ENCODE measurements around the gene RSPH4A.
"Not testable (repeated sequence)": the region's sequence is repeated elsewhere in the genome, so short reads cannot be mapped to it uniquely, and the experiment has no call there.

Gene RSPH4A

GRCh38 chr6:116661594-116661993 lies 45.3 kb downstream of the RSPH4A start:
- H4K8ac ChIP-seq (ENCODE audit: low read depth, low read length) = no peak overlapping the region
- no peak overlapping the region for H3K14ac ChIP-seq (ENCODE audit: low read length)
- H3K27me3 ChIP-seq (ENCODE audit: insufficient read depth, low read length) = no peaks in the 10 kb centered on the region
- H3K9me3 ChIP-seq (ENCODE audit: insufficient read depth, low read depth, low read length) = no peaks in the 10 kb centered on the region
- H2AFZ ChIP-seq (ENCODE audit: insufficient read depth, low read length, poor library complexity) = no peak overlapping the region
- H2AK5ac ChIP-seq (ENCODE audit: low read length) = no peak overlapping the region
- H3K9ac ChIP-seq (ENCODE audit: low read length) = no peak overlapping the region
- H2BK5ac ChIP-seq (ENCODE audit: low read depth, low read length, poor library complexity) = no peak overlapping the region
- H3K4me1 ChIP-seq (ENCODE audit: control insufficient read depth in 1 of 2, insufficient read depth in 2 of 2, low read length in 2 of 2) = no peaks in the 10 kb centered on the region
- H3K79me1 ChIP-seq (ENCODE audit: low read length) = no peaks in the 10 kb centered on the region
- no peak overlapping the region for H2BK120ac ChIP-seq (ENCODE audit: insufficient read depth, low read length, poor library complexity)
- H3K36me3 ChIP-seq (ENCODE audit: control insufficient read depth in 1 of 2, insufficient read depth in 2 of 2, low read length in 2 of 2) = peaks cover 0 to 2% of the 10 kb centered on the region in 2 experiments
- DNase-seq = no peak
- H4K12ac ChIP-seq (ENCODE audit: low read depth, low read length) = no peak overlapping the region
- no peak overlapping the region for H4K91ac ChIP-seq (ENCODE audit: low read depth, low read length)
- no peak overlapping the region for H3K4me2 ChIP-seq (ENCODE audit: low read length)
- no peak overlapping the region for H3K4ac ChIP-seq (ENCODE audit: low read depth, low read length)
- peaks cover 3% of the 10 kb centered on the region for H3K79me2 ChIP-seq (ENCODE audit: control insufficient read depth, insufficient read depth, low read length, poor library complexity)
- H3K18ac ChIP-seq (ENCODE audit: low read length) = no peak overlapping the region
- no peak overlapping the region for H2BK12ac ChIP-seq (ENCODE audit: low read length)
- no peak overlapping the region for H3K27ac ChIP-seq (ENCODE audit: low read depth, low read length)
- no peak overlapping the region for H3K23ac ChIP-seq (ENCODE audit: low read length)
- no peak overlapping the region for H3K4me3 ChIP-seq (ENCODE audit: low read depth, low read length)

DNA sequence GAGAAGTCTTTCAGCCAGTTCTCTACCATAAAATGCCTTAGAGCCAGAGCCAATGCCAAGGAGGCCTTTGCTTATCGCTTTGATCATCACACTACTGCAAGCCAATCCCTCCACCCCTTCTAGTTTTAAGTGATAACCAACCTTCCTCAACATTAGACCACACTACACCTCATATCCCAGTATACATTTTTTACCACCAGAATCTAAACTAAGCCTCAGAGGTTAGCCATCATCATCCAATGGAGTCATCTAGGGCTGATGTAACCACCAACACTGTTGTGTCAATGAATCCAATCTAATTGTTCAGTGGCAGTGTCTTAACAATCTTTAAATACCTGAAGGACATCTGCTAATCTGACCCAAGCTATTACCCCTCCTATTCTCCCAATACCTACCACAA lies 45.9 kb downstream of the RSPH4A start:
- H2BK120ac ChIP-seq (ENCODE audit: insufficient read depth, low read length, poor library complexity) = no peak overlapping the region
- H3K4ac ChIP-seq (ENCODE audit: low read depth, low read length) = no peak overlapping the region

GRCh38 chr6:116663308-116663707 lies 47.0 kb downstream of the RSPH4A start:
- WGBS (ENCODE audit: extremely low coverage, insufficient coverage, insufficient read length) = no CpG with 5 or more reads among the region's 3 CpGs

More for the DNA sequence above, 45.9 kb downstream of the RSPH4A start:
- Histone ChIP-seq H3K18ac (ENCODE audit: low read length) (no peak overlapping the region), H3K9ac (ENCODE audit: low read length) (no peak overlapping the region), H3K4me2 (ENCODE audit: low read length) (no peak overlapping the region), H2BK12ac (ENCODE audit: low read length) (no peak overlapping the region), H3K79me1 (ENCODE audit: low read length) (no peaks in the 10 kb centered on the region), H3K14ac (ENCODE audit: low read length) (no peak overlapping the region), H3K27ac (ENCODE audit: low read depth, low read length) (no peak overlapping the region), H3K27me3 (ENCODE audit: insufficient read depth, low read length) (no peaks in the 10 kb centered on the region), H4K8ac (ENCODE audit: low read depth, low read length) (no peak overlapping the region), H2AK5ac (ENCODE audit: low read length) (no peak overlapping the region), H4K12ac (ENCODE audit: low read depth, low read length) (no peak overlapping the region), H3K4me3 (ENCODE audit: low read depth, low read length) (no peak overlapping the region), H4K91ac (ENCODE audit: low read depth, low read length) (no peak overlapping the region), H3K36me3 (ENCODE audit: control insufficient read depth in 1 of 2, insufficient read depth in 2 of 2, low read length in 2 of 2) (peaks cover 0 to 2% of the 10 kb centered on the region in 2 experiments), H3K9me3 (ENCODE audit: insufficient read depth, low read depth, low read length) (no peaks in the 10 kb centered on the region), H3K23ac (ENCODE audit: low read length) (no peak overlapping the region), H2BK5ac (ENCODE audit: low read depth, low read length, poor library complexity) (no peak overlapping the region), H3K4me1 (ENCODE audit: control insufficient read depth in 1 of 2, insufficient read depth in 2 of 2, low read length in 2 of 2) (no peaks in the 10 kb centered on the region), H2AFZ (ENCODE audit: insufficient read depth, low read length, poor library complexity) (no peak overlapping the region), H3K79me2 (ENCODE audit: control insufficient read depth, insufficient read depth, low read length, poor library complexity) (peaks cover 3% of the 10 kb centered on the region)
- no CpG with 5 or more reads among the region's 1 CpG for WGBS (ENCODE audit: extremely low coverage, insufficient coverage, insufficient read length)
- DNase-seq = no peak

GRCh38 chr6:116664169-116664568 lies 47.9 kb downstream of the RSPH4A start:
- H4K12ac ChIP-seq (ENCODE audit: low read depth, low read length); H2AFZ ChIP-seq (ENCODE audit: insufficient read depth, low read length, poor library complexity); H3K79me2 ChIP-seq (ENCODE audit: control insufficient read depth, insufficient read depth, low read length, poor library complexity); H3K4me3 ChIP-seq (ENCODE audit: low read depth, low read length); H3K27ac ChIP-seq (ENCODE audit: low read depth, low read length); H3K4me2 ChIP-seq (ENCODE audit: low read length); H2AK5ac ChIP-seq (ENCODE audit: low read length); H3K18ac ChIP-seq (ENCODE audit: low read length); H3K27me3 ChIP-seq (ENCODE audit: insufficient read depth, low read length); H3K79me1 ChIP-seq (ENCODE audit: low read length); H2BK120ac ChIP-seq (ENCODE audit: insufficient read depth, low read length, poor library complexity); H2BK12ac ChIP-seq (ENCODE audit: low read length); H3K14ac ChIP-seq (ENCODE audit: low read length); H2BK5ac ChIP-seq (ENCODE audit: low read depth, low read length, poor library complexity); H4K8ac ChIP-seq (ENCODE audit: low read depth, low read length); H4K91ac ChIP-seq (ENCODE audit: low read depth, low read length); H3K9me3 ChIP-seq (ENCODE audit: insufficient read depth, low read depth, low read length); H3K4me1 ChIP-seq (ENCODE audit: control insufficient read depth in 1 of 2, insufficient read depth in 2 of 2, low read length in 2 of 2); H3K23ac ChIP-seq (ENCODE audit: low read length); H3K36me3 ChIP-seq (ENCODE audit: control insufficient read depth in 1 of 2, insufficient read depth in 2 of 2, low read length in 2 of 2); H3K9ac ChIP-seq (ENCODE audit: low read length); DNase-seq: not testable (repeated sequence)
- WGBS (ENCODE audit: extremely low coverage, insufficient coverage, insufficient read length) = no CpG with 5 or more reads among the region's 2 CpGs
- peak overlapping the region; percentile 79 for H3K4ac ChIP-seq (ENCODE audit: low read depth, low read length)

More at GRCh38 chr6:116663308-116663707, 47.0 kb downstream of the RSPH4A start:
- H3K4me3 ChIP-seq (ENCODE audit: low read depth, low read length) = no peak overlapping the region
- H3K4ac ChIP-seq (ENCODE audit: low read depth, low read length) = no peak overlapping the region
- peaks cover 3% of the 10 kb centered on the region for H3K79me1 ChIP-seq (ENCODE audit: low read length)
- no peak overlapping the region for H3K18ac ChIP-seq (ENCODE audit: low read length)
- no peaks in the 10 kb centered on the region for H3K9me3 ChIP-seq (ENCODE audit: insufficient read depth, low read depth, low read length)
- H3K27ac ChIP-seq (ENCODE audit: low read depth, low read length) = no peak overlapping the region
- H3K79me2 ChIP-seq (ENCODE audit: control insufficient read depth, insufficient read depth, low read length, poor library complexity) = peaks cover 6% of the 10 kb centered on the region
- no peak overlapping the region for H3K4me2 ChIP-seq (ENCODE audit: low read length)
- no peak overlapping the region for H2BK120ac ChIP-seq (ENCODE audit: insufficient read depth, low read length, poor library complexity)
- peaks cover 0 to 2% of the 10 kb centered on the region in 2 experiments for H3K4me1 ChIP-seq (ENCODE audit: control insufficient read depth in 1 of 2, insufficient read depth in 2 of 2, low read length in 2 of 2)
- DNase-seq = no peak
- H3K27me3 ChIP-seq (ENCODE audit: insufficient read depth, low read length) = no peaks in the 10 kb centered on the region
- H2BK12ac ChIP-seq (ENCODE audit: low read length) = no peak overlapping the region
- H2AK5ac ChIP-seq (ENCODE audit: low read length) = no peak overlapping the region
- no peak overlapping the region for H2AFZ ChIP-seq (ENCODE audit: insufficient read depth, low read length, poor library complexity)
- no peak overlapping the region for H4K12ac ChIP-seq (ENCODE audit: low read depth, low read length)
- no peak overlapping the region for H3K23ac ChIP-seq (ENCODE audit: low read length)
- H3K9ac ChIP-seq (ENCODE audit: low read length) = no peak overlapping the region
- H4K91ac ChIP-seq (ENCODE audit: low read depth, low read length) = no peak overlapping the region
- H4K8ac ChIP-seq (ENCODE audit: low read depth, low read length) = no peak overlapping the region
- no peaks in the 10 kb centered on the region for H3K36me3 ChIP-seq (ENCODE audit: control insufficient read depth in 1 of 2, insufficient read depth in 2 of 2, low read length in 2 of 2)
- no peak overlapping the region for H3K14ac ChIP-seq (ENCODE audit: low read length)
- H2BK5ac ChIP-seq (ENCODE audit: low read depth, low read length, poor library complexity) = no peak overlapping the region
